ENCODE data around the gene VEGFC. TPM values are rescaled to one million over a fixed set of nuclear protein-coding genes. Genes with fewer than 3 reads are reported as not detected.
A peak's percentile ranks its signal among the peaks of the same experiment; 100 is the strongest.

Gene VEGFC
- total RNA-seq, 1 donor from 2014 or later = 18.9 TPM

GRCh38 chr4:176799653-176800052 is 6.9 kb upstream of the VEGFC start:
- DNase-seq (ENCODE audit: low read depth, low spot score) = no peak

GRCh38 chr4:176798540-176798939 is 5.8 kb upstream of the VEGFC start:
- no peak for DNase-seq (ENCODE audit: low read depth, low spot score)

- DNase-seq (ENCODE audit: low read depth, low spot score) = no peak
These were observed 2.7 kb upstream of the VEGFC start for GRCh38 chr4:176795441-176795840.

DNA sequence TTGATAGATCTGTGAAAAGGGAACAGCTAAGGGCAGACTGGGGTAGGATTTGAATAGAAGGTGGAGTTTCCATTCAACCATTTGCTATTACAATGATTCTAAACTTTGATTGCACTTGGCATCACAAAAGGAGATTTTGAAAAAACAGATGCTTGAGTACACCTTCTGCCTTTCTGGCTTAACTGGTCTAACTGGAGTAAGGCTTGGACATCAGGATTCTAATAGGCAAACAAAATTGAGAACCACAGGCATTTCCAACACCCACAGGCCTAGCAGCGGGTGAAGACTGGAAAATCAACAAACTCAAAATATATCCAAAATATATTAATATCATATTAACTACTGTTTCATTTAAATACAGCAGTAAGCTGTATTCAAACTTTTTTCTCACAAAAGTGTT is 1.9 kb upstream of the VEGFC start:
- DNase-seq (ENCODE audit: low read depth, low spot score) = no peak

GRCh38 chr4:176794151-176794550 is 1.4 kb upstream of the VEGFC start:
- peak; percentile 71 for DNase-seq (ENCODE audit: low read depth, low spot score)

DNA sequence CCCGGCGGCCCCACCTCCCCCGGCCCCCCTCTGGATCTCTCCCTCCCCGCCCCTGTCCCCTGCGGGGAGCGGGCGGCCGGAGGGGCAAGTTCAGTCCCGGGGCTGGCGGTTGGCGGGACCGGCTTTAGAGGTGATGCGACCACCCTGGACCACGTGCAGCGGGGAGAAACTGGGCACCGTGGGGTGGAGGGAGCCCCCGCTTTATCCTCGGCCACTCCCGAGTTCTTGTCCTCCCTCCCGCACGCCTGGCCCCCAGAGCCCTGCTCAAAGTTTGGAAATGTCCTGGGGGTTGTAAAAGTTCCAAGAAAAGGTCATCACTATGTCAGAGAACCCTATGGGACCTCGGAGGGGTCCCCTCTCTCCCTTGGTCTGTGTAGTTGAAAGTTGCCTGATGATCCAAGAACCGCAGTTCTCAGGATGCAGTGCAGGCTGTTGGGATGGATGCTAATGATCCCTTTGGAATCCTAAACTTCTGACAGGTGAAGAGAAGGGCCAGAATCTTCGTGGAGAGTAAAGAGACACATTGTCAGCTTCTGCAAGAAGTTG is 411 bp upstream of the VEGFC start:
- no peak for DNase-seq (ENCODE audit: low read depth, low spot score)

DNA sequence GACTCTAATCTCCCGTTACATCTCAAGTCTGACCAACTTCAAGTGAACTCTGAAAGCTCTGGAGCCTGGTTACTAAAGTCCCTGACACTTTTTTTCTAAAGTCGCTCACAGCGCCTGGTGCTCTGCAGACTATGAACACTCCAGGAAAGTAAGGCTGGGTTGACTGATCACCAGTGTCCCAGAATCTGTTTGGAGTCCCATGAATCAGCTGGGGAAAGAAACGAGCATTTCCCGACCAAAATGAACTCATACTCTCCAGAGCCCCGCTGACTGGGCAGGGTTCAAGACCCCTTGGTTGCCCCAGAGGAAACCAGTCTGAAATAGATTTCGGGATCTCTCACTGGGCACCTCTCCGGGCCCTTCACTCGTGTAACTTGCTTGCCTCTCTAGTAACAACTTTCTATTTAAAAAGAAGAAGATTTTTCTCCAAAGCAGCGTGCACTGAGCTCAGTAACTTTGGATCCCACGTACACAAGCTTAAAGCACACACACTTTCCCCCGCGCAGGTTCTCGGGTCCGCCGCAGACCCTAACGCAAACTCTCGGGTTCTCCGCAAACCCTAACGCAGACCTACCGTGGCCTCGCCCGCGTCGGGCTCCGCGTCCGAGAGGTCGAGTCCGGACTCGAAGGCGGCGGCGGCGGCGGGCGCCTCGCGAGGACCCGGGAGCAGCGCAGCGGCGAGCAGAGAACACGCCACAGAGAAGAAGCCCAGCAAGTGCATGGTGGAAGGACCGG is 964 bp downstream of the VEGFC start:
- DNase-seq (ENCODE audit: low read depth, low spot score) = no peak

- no peak for DNase-seq (ENCODE audit: low read depth, low spot score)
These were observed 2.3 kb downstream of the VEGFC start for GRCh38 chr4:176790398-176790797.

DNA sequence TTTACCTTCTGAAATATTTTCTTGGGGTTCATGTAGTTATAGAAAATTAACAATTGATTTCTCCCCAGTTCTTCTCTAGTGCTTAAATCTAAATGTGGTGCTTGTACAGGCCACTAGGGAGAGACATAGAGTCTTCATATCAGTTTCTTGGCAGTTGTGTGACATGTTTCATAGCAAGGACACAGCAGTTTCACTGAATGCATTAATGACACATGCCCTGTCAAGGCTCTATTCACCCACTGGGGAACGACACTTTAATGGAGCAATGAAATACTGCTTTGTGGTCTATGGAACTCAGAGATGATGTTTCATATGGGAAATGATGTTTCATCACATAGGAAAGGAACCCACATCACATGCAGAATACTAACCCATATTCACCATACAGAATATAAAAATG is 2.8 kb downstream of the VEGFC start:
- no peak for DNase-seq (ENCODE audit: low read depth, low spot score)

- DNase-seq (ENCODE audit: low read depth, low spot score) = no peak
These were observed 3.8 kb downstream of the VEGFC start for GRCh38 chr4:176788971-176789370.

DNA sequence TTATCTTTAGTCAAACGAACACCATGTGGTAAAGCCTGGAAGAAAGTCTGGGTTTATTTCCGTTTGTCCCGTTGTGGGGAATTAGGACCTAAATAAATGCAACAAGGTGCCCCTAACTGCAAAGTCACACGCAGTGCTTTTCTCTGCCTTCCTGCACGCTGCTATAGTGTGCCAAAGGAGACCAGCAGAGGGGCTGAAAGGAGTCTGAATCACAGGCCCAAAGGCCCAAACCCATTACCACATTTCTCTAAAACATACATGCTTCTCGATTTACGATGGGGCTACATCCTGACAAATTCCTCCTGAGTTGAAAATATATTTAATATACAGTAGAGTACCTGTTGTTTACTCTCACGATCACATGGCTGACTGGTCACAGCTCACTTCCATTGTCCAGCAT is 4.5 kb downstream of the VEGFC start:
- no peak for DNase-seq (ENCODE audit: low read depth, low spot score)

DNA sequence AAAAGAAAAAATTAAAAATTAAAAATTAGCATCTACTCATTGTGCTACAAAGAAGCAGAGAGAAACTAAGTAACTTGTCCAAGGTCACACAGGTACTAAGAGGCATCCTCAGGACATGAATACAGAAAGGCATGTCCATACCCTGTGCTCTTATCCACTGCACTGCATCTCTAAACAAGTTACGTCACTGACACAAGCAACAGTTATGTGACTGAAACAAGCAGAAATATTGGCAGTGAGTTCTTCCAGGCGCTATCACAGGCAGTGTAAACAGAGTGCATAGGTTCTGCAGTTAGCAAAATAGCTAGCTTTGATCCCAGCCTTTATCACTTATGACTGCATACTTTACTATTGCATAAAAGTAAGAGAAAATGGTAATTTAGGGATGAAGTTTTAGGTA is 7.9 kb downstream of the VEGFC start:
- no peak for DNase-seq (ENCODE audit: low read depth, low spot score)

DNA sequence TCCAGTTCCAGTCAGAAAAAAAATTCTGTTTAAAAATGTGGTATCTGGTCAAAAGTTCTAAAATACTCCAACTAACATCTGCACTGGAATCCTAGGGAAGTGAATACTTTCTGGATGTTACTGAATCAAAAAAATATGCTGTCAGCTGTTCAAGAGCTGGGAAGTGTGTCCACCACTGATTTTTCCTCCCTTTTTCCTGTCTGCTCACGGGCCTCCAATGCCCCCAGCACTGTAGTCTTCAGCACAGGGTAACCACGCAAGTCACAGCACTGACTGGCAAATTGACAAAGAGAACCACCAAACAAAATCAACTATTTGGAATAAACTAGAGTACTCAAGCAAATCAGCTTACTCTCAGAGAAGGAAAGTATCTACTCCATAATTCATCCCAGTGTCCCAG is 9.9 kb downstream of the VEGFC start:
- no peak for DNase-seq (ENCODE audit: low read depth, low spot score)

DNA sequence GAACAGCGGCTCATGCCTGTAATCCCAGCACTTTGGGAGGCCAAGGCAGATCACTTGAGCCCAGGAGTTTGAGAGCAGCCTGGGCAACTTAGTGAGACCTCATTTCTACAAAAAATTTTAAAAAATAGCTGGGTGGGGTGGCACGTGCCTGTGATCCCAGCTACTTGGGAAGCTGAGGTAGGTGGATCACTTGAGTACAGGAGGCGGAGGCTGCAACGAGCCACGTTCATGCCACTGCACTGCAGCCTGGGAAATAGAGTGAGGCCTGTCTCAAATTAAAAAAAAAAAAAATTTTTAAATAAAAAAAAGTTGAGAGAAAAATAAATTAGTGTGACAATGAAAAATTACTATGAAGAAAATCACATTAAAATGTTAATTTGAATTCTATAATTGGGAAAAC is 10.5 kb downstream of the VEGFC start:
- no peak for DNase-seq (ENCODE audit: low read depth, low spot score)

DNA sequence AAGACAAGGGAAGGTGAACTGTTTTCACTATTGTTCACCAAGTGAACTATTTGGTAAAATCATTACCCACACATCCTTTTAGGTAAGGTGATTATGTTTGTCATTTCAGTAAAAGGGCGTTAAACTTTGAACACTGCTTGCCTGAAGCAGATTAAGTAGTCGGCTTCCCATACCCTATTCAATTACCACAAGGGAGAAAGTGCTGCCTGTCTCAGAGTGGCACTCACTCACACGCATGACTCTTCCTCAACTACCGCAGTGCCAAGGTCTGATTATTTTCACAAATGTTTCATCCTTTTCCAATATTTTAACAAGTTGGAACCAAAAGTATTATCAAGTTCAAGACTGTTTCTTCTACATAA is 11.0 kb downstream of the VEGFC start:
- no peak for DNase-seq (ENCODE audit: low read depth, low spot score)

- DNase-seq (ENCODE audit: low read depth, low spot score) = no peak
These were observed 11.6 kb downstream of the VEGFC start for GRCh38 chr4:176780995-176781738.

GRCh38 chr4:176779421-176779820 is 13.3 kb downstream of the VEGFC start:
- no peak for DNase-seq (ENCODE audit: low read depth, low spot score)

DNA sequence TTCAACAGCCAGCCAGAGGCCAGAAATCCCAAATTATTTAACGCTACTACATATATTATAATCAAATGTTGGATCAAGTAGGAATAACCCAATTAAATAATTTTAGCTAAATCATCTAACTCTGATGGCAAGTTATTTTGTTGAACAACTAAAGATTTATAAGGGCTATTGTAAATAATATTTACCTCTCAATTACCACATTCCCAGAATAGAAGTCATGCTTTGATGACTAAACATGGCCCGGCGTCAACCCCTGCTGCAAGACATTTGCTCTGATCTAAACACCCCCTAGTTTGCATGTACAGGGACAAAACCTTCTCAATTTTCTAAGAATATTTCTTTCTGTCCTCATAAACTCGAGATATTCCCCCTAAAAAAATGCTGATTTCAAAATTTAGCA is 14.2 kb downstream of the VEGFC start:
- no peak for DNase-seq (ENCODE audit: low read depth, low spot score)

DNA sequence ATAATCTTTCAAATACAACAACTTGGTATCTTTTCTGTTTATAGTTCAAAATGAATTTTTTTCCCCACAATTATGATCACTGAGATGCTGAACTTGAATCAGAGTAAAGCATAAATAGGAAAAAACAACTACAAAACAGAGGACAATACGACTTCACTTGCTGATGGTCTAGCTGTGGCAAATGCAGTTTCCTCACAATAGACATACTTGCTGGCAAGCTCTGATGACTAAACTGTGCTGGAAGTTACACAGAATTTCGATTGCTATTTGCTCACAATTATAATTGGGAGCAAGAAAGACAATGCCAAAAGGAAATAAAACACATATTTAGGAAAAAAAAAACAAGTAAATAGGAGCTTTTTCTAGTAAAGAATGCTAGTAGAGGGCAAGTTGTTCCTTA is 14.7 kb downstream of the VEGFC start:
- DNase-seq (ENCODE audit: low read depth, low spot score) = no peak

GRCh38 chr4:176775338-176775737 is 17.4 kb downstream of the VEGFC start:
- DNase-seq (ENCODE audit: low read depth, low spot score) = no peak

DNA sequence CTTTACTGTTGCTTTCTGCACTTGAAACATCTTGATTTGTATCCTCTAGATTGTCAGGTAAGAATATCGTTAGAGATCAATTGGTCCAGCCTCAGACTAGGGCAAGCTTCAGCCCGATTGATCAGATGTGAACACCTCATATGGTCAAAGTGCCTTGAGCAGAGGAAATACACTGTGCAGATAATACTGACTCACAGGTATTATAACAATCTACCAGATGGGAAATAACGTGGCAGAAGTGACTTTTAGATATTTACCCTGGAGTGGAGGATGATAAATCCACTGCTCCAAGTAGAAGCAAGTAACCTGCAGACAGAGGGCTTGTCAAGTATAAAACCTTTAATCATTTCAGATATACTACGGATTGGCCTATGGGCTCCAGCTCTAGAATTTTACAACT is 17.9 kb downstream of the VEGFC start:
- DNase-seq (ENCODE audit: low read depth, low spot score) = no peak

DNA sequence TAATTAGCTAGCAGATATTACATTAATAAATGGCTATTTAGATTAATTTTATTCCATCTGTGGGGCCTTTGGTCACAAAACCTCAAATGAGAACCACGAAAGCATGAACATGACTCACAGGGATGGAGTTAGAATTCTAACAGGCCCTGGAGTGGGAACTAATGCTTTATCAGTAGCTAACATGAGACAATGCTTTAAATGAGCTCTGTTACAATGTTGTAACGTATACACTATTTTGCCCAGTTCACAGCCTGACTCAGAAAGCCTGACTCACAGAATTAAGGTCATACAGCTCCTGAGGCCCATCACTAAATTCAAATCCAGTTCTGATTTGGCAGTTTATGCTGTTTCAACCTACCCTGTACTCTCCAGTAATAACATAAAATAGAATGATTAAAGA is 23.2 kb downstream of the VEGFC start:
- no peak for DNase-seq (ENCODE audit: low read depth, low spot score)

GRCh38 chr4:176767183-176767582 is 25.5 kb downstream of the VEGFC start:
- DNase-seq (ENCODE audit: low read depth, low spot score) = no peak

Data from pulmonary artery endothelial cell (primary cell).